Middle frontal gyrus (tissue), 1 donor: ENCODE data around the gene UPF1.
A peak's percentile ranks its signal among the peaks of the same experiment; 100 is the strongest.

Source experiments
- DNase-seq: peaks from one replicate; pipeline ENCODE4 v3.0.0-alpha.2; 2015; ENCODE audit warnings: low spot score; ENCODE audit errors: extremely low spot score

UPF1 gene

GRCh38 chr19:18871543-18871942 is 39.8 kb downstream of the UPF1 start:
- no peak for DNase-seq

GRCh38 chr19:18875726-18876125 is 44.0 kb downstream of the UPF1 start:
- no peak for DNase-seq

DNA sequence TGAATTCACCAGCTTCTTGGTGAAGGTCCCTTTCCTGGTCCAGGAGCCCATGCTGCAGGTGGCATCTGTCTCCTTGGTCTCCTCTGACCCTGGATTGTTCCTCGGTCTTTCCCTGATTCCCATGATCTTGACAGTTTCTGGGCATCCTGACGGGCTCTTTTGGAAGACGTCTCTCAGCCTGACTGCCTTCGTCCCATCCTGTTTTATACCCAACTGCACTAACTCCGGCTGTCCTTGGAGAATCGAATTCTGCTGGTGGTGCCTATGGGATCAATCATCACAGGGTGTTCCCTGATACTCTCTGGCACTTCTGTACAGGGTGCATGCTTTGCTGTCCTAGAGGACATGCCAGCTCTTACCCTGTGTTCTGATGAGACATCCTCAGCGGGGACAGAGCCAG is 45.1 kb downstream of the UPF1 start:
- DNase-seq = no peak

GRCh38 chr19:18878058-18878797 is 46.5 kb downstream of the UPF1 start:
- no peak for DNase-seq

DNA sequence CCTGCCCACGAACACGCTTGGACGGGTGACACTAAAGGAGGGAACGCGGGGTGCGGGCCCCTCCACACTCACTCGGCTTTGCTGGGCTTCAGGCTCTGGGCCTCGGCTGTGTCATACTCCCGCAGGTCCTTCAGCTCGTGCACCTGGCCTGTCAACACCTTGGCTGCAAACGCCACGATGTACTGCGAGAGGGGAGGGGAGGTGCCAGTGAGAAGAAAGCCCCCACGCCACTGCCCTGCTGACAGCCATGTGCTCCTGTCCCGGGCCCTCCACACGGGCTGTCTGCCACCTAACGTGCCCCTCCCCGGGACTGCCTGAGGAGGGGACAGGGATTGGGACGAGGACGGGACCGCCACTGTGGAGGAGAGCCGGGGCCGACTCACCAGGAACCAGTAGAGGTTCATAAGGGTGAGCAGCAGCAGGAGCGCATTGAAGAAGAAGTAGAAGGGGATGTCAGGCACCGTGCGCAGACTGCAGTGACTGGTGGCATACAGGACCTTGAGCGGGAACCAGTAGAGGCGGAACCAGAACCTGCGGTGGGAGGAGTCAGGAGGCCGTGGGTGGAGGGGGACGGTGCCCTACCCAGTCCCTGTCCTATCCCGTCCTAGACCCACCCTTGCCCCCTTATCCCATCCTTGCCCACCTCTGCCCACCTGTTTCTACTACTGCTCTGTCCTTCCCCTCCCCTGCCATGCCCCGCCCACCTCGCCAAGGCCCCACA is 47.3 kb downstream of the UPF1 start:
- DNase-seq = no peak

DNA sequence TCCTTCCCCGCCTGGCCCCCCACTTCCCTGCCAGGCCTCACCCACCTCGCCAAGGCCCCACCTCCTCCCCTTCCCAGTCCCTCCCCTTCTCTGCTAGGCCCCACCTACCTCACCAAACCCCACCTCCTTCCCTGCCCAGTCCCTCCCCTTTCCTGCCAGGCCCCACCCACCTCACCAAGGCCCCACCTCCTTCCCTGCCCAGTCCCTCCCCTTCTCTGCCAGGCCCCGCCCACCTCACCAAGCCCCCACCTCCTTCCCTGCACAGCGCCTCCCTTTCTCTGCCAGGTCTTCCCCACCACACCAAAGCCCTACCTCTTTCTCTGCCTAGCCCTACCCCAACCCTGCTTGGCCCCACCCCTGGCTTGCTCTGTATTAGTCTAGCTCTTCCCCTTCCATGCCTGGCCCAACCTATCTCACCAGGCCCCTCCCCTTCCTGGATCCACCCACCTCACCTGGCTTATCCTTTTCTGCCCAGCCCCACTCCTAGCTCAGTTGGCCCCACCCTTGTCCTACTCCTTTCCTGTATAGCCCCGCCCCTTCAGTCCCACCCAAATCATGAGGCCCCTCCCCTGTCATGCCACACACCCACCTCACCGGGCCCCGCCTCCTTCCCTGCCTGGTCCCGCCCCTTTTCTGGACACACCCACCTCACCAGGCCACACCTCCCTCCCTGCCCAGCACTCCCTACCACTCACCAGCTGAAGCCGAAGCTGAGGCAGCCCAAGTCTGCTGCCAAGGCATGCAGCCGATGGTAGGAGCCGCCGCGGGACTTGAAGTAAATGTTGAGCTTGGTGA is 48.0 kb downstream of the UPF1 start:
- DNase-seq = no peak

DNA sequence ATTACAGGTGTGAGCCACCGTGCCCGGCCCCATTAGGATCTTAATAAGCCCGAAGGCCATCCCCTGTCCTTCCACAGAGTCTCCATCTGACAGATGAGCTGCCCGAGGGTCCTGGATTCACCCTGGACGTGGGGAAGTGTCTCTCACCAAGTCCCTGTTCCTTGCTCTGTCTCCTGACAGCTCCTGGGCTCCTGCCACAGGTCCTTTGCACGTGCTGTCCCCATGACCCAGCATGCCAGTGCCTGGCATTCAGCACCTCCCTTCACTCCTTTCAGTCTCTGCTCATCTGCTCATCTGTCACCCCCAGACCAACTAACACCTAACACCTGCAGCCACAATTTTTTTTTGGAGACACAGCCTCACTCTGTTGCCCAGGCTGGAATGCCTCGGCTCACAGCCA is 49.7 kb downstream of the UPF1 start:
- no peak for DNase-seq

GRCh38 chr19:18883526-18884304 is 52.0 kb downstream of the UPF1 start:
- DNase-seq = no peak

GRCh38 chr19:18886972-18887371 is 55.2 kb downstream of the UPF1 start:
- no peak for DNase-seq

- DNase-seq = no peak
Observed at GRCh38 chr19:18889949-18890745, 58.4 kb downstream of the UPF1 start.

DNA sequence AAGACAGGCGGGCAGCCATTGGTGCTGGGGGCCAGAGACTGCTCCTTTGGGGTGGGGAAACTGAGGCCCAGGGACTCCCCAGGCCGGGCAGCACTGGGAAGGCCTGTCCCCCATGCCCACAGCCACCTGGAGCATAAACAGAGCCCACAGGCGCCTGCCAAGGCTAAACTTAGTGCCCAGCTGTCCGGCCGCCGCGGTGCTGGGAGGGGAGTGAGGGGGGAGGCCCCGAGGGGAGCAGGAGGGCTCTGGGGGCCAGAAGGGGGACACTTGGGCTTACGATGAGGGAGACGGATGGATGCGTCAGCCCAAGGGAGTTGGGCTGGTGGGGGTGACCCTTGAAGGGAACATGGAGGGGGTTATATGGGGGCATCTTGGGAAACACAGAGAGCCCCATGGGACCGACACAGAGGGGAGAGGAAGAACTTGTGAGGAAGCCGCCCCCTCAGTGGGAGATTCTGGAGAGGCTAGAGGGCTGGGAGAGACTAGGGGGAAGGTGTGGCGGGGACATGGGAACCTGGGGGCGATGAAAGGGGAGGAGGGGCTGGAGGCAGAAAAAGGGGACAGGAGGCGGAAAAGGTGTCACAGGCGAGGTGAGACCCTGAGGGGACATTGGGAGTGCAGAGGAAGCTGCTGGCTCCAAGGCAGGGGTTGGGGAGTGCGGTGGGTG is 62.0 kb downstream of the UPF1 start:
- DNase-seq = no peak

DNA sequence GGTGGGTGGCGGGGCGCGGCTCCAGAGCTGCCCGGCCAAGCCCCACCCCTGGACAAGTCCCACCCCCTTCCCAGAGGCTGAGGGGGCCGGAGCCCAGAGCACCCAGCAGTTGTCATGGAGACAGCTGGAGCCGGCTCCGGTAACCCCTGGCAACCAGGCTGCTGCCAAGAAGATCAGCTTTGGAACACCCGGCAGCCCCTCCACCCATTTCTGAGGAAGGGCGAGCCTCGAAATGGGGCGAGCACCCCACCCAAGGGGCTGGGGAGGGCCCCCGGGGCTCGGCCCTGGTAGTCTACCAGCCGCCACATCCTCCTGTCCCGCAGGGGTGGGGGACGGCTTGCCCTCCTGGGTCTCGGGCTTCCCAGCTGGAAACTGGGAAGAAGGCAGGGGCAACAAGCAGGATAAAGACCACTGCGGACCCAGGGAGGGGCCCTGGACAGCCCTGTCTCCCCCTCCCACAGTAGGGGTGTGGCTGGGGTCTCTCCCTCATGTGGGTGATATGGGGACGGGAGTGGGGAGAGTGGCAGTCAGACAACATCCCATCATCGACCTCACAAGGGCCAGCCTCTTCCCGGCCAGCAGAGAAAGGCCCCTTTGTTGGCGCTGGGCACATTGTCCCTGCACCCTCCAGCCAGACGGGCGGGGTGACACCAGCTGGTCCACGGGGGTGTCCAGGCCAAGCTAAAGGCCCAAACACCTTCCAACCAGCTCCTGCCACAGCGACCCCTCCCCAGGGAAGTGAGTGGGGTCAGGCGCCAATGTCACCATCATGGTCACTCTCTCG is 62.7 kb downstream of the UPF1 start:
- DNase-seq = peak; percentile 82

DNA sequence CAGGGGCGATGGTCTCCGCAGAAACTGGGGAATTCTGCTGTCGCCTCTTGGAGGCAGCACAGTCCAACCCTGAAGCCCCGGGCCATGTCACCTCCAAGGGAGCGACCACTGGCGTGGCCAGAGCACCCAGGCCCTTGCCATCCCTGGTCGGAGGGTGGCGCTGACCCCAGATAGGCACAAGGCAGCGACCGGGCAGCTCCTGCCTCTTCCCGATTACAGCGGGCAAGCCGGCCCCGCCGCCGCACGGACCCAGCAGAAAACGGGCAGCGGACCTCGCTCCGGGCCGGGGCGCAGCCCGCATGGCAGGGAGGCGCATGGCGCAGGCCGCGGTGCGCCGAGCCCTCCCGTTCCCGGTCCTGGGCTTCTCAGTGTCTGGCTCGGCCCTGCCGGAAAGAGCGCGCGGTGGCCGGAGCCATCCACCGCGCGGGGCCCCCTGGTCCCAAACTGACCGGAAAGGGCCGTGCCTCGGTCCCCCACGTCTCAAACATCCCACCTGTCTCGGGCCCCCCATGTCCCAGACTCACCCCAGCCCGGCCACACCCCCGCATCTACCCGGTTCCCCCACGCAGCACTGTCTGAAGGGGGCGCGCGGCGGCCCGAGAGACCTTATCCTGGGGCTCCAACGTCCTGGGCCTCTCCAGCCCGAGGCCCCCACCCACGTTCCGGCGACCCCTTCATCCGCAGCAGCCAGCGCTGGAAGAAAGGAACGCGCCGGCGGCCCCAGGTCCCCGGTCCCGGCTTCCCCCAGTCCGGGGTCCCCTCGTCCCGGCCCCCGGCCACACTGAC is 63.5 kb downstream of the UPF1 start:
- peak; percentile 51 for DNase-seq

DNA sequence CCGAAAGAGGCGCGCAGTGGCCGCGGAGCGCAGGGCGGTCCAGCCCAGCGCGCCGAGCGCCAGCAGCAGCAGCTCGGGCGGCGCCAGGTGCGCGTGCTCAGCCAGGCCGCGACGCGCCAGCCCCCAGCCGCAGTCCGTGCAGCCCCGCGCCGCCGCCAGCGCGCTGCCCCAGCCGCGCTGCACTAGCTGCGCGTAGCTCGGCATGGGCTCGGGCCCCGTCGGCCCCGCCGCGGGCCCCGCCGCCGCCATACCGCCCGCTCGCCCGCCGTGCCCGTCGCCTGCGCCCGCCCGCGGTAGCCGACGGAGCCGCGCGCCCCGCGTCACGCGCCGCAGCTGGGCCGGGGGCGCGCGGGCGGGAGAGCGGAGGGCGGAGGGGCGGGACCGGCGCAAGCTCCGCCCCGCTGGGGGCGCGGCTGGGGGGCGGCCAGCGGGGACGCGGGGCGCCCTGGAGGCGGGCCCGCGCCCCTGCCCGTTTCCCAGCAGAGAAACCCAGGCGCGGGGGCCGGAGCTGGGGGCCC is 64.1 kb downstream of the UPF1 start, which contains the start of gene CERS1:
Gene CERS1 (minus strand): TSS at position 335 of the 518 bp plus-strand sequence. CDS start 86 bp downstream, at position 249.
- DNase-seq = peak; percentile 64

DNA sequence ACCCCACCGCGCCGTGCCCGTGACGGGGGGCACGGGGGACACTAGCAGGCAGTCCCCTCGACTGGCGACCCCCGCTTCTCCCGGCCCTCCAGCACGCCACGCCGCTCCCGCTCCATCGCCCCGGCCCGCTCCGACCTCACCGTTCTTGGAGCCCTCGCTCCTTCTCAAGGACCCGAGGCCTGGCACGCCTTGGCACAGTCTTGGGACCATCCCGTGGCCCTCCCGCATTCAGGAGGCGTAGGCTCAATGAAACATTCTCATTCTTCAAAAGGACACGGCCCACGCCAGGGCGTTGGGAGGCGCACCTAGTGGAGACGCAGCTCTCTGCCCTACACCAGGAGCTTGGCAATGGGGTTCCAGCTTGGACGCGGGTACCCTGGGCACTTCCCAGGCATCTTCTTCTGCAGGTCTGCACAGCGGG is 64.7 kb downstream of the UPF1 start:
- no peak for DNase-seq

DNA sequence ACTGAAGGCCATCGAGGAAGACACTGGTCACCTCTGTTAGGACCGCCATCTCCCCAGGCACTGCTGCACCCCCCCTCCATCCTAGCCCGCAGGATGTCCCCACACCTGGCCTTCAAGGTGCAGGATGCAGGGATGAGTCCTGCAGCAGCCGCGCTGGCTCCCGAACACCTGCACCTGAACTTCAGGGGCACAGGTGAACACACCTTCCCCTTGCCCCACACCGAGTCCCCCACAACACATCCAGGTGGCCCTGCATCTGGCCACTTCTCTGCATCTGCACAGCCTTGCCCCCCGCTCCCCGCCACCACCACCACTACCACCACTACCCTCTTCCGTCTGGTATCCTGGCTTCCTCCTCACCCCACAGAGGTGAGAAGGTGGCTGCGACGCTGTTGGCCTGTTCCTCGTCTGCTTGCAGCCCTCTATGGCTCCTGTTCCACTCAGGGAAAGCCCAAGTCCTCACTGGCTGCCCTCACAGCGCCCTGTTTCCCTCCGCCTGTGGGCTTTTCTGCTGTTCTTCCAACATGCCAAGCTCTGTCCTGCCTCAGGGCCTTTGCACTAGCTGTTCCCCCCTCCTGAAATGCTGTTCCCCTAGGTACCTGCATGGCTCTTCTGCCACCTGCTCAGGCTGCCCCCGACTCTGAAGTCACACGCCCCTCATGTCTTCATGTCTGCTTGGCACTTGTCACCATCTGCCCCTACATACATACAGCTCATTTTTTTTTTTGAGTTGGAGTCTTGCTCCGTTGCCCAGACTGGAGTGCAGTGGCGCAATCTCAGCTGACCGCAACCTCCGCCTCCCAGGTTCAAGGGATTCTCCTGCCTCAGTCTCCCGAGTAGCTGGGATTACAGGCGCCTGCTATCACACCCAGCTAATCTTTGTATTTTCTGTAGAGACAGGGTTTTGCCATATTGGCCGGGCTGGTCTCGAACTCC is 65.6 kb downstream of the UPF1 start:
- no peak for DNase-seq

DNA sequence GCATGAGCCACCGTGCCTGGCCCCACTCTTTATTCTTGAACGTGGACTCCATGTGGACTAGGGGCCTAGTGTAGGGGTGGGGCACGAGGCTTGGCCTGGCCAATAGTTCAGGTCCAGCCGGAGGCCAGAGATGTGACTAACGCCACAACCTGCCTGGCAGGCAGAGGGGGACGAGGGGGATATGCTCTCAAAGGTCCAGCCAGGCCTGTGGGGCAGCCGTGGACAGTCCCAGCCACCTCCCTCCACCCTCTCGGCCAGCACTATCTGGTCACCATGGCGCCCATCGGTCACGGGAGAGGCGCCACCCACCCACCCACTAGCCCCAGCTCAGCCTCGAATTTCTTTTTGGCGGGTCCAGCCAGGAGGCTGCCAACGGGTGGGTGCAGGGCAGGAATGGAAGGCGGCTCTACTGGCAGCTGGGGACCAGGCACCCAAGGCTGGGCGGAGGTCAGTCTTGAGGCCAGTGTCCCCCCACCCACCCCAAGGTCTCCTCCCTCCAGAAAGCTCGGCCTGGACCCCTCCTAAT is 66.4 kb downstream of the UPF1 start:
- DNase-seq = no peak
